ENCODE results near the gene RTP1.

The RTP1 gene

DNA sequence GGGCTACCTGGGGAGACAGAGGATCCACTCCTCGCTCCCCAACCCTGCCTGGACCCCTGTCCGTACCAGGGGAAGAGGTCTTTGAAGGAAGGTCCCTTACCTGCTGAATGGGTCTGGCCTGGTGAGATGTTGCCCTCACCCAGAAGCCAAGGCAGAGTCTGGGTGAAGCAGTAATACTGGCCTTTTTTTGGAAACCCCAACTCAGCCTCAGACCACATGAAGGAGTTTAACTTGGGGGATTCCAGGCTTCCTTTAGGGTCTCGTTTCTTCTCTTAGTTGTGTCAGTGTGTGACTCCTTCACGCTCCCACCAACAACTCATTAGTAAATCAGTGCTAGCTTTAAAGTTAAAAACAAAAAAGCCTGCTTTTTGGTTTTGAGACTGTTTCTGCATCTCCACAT, 45.6 kb downstream of the RTP1 start:
- DNase-seq, result no peak

- DNase-seq, result no peak
Observed at GRCh38 chr3:187243933-187244524, 46.7 kb downstream of the RTP1 start.

DNA sequence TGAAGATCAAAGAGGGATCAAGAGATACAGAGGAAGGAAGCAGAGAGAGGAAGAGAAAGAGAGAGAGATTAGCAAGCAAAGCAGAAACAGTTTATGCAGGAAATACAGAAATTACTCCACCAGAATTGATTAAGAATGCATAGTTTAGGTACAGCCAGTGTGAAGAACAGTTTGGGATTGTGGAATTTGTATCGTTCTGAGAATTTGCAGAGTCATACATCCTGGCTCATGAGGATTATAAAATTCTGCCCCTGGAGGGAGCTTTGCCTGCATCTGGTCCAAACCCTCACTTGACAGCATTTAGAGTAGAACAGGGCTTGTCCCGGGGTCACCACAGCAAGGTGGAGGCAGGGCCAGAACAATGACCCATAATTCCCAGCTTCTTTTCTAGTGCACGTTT, 50.1 kb downstream of the RTP1 start:
- DNase-seq, result peak in 1 of 5 donors; percentile 46
